HG03442 (cell line): Measurements from ENCODE around the gene MMAB.

Experiments used
- ATAC-seq: cut with Tn5 transposase; IDR thresholded peaks from one replicate; pipeline ENCODE4 v1.9.1; 2021; ENCODE audit warnings: mild to moderate bottlenecking, moderate library complexity; ENCODE audit not compliant: unreplicated experiment

Gene MMAB

GRCh38 chr12:109586385-109587296, 13.3 kb upstream of the MMAB start:
- ATAC-seq: no peak

- no peak for ATAC-seq
Observed at GRCh38 chr12:109583733-109584132, 10.4 kb upstream of the MMAB start.

- ATAC-seq: no peak
Observed at GRCh38 chr12:109582636-109583035, 9.3 kb upstream of the MMAB start.

- ATAC-seq: no peak
Observed at GRCh38 chr12:109581856-109582255, 8.6 kb upstream of the MMAB start.

GRCh38 chr12:109581334-109581691, 8.0 kb upstream of the MMAB start:
- ATAC-seq: no peak

- ATAC-seq: no peak
Observed at GRCh38 chr12:109580684-109581333, 7.5 kb upstream of the MMAB start.

- no peak for ATAC-seq
Observed at GRCh38 chr12:109580272-109580671, 7.0 kb upstream of the MMAB start.

GRCh38 chr12:109579639-109580038, 6.3 kb upstream of the MMAB start:
- no peak for ATAC-seq

GRCh38 chr12:109578330-109578927, 5.1 kb upstream of the MMAB start:
- no peak for ATAC-seq

GRCh38 chr12:109577311-109577710, 4.0 kb upstream of the MMAB start:
- no peak for ATAC-seq

GRCh38 chr12:109575683-109576082, 2.4 kb upstream of the MMAB start:
- ATAC-seq: no peak

GRCh38 chr12:109573914-109574244, 575 bp upstream of the MMAB start:
- no peak for ATAC-seq

GRCh38 chr12:109572506-109572845, 828 bp downstream of the MMAB start:
- ATAC-seq: no peak

- no peak for ATAC-seq
Observed at GRCh38 chr12:109571773-109572505, 1.4 kb downstream of the MMAB start.

GRCh38 chr12:109568486-109568885, 4.8 kb downstream of the MMAB start:
- no peak for ATAC-seq

- ATAC-seq: no peak
Observed at GRCh38 chr12:109567967-109568366, 5.3 kb downstream of the MMAB start.

- ATAC-seq: no peak
Observed at GRCh38 chr12:109567296-109567695, 6.0 kb downstream of the MMAB start.

- no peak for ATAC-seq
Observed at GRCh38 chr12:109566424-109566823, 6.9 kb downstream of the MMAB start.

- ATAC-seq: no peak
Observed at GRCh38 chr12:109563291-109564284, 9.7 kb downstream of the MMAB start.

- no peak for ATAC-seq
Observed at GRCh38 chr12:109562871-109563270, 10.4 kb downstream of the MMAB start.
